ENCODE data around the gene VTCN1.

Gene VTCN1

DNA sequence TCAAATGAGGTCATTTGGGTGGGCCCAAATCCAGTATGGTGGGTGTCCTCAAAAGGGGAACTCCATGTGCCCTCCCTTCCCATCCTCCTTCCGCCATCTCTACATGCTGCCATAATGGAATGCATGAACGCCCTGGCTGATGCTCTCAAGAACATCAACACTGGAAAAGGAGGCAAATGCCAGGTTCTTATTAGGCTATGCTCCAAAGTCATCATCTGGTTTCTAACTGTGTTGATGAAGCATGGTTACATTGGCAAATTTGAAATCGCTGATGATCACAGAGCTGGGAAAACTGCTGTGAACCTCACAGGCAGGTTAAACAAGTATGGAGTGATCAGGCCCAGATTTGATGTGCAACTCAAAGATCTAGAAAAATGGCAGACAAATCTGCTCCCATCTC lies 72.6 kb downstream of the VTCN1 start:
- no peak for TF ChIP-seq Cebpa-rat (IDR thresholded peaks at IDR 0.05)
- H3K27me3 ChIP-seq = no peaks in the 10 kb centered on the region
- H3K4me1 ChIP-seq = 0 out of 20 replicates have a peak, but pooled peaks cover 0 to 3% (median 0%) of the 10 kb centered on the region in 10 experiments
- H3K9me3 ChIP-seq (replicated peaks in 1 of 11) = no peaks in the 10 kb centered on the region
- no peak overlapping the region for H3K4me2 ChIP-seq
- H3K4me3 ChIP-seq = no peak overlapping the region
- H3K36me3 ChIP-seq = no peaks in the 10 kb centered on the region
- H3K9ac ChIP-seq = no peak overlapping the region
- H4K20me1 ChIP-seq = no peaks in the 10 kb centered on the region
- no peak overlapping the region for H3K27ac ChIP-seq

DNA sequence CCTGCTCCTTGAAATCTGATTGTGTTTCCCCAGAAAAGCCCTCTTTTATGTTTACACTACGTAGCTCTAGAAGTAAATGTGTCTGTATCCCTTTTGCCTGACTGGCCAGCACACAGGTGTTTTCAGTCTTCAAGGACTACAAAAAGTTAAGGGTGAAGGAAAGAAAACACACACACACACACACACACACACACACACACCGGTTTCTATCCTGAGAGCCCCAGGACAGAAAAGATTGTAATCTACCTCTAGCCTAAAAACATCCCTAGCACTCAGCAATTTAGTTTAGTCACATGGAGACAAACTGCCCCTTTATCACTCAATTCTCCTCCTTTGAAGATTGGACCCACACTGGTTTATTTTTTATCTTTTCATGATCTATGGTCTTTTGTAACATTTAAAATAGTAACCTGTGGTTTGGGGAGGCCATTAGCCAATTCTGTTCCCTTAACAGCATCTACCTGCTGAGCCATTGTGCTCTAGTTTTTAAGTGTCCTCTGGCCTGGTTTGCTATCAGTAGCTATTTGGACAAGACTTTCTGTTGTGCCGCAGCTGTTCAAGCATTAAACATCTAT lies 73.4 kb downstream of the VTCN1 start:
- no peak overlapping the region for H3K4me2 ChIP-seq
- H3K27me3 ChIP-seq = no peaks in the 10 kb centered on the region
- H3K4me1 ChIP-seq = 0 out of 20 replicates have a peak, but pooled peaks cover 0 to 3% (median 0%) of the 10 kb centered on the region in 10 experiments
- no peaks in the 10 kb centered on the region for H3K9me3 ChIP-seq (replicated peaks in 1 of 11)
- no peak overlapping the region for H3K27ac ChIP-seq
- no peak overlapping the region for H3K9ac ChIP-seq
- TF ChIP-seq Cebpa-rat (IDR thresholded peaks at IDR 0.05) = no peak
- H4K20me1 ChIP-seq = no peaks in the 10 kb centered on the region
- no peak overlapping the region for H3K4me3 ChIP-seq
- H3K36me3 ChIP-seq = no peaks in the 10 kb centered on the region

DNA sequence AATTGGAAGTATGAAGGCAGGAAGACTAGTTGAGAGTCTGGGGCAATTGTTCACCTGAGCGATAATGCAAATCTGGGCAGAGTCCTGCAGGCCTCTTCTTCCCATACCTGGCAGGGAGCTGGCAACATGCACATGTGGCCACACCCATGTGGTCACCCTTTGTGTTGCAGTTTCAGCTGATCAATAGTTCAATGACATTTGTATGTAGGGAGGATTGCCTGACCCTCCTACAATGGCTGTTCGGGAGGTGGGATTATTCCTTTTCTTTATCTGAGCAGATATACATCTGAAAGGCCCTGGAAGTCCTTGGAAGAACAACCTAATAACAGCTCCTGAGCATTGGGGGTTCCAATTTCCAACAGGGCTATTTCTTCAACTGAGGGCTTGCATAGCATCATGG lies 74.0 kb downstream of the VTCN1 start:
- Histone ChIP-seq H3K27me3 (no peaks in the 10 kb centered on the region), H3K36me3 (no peaks in the 10 kb centered on the region), H3K27ac (no peak overlapping the region), H3K9ac (no peak overlapping the region), H3K4me1 (0 out of 20 replicates have a peak, but pooled peaks cover 0 to 3% (median 0%) of the 10 kb centered on the region in 10 experiments), H3K4me2 (no peak overlapping the region), H3K9me3 (replicated peaks in 1 of 11) (no peaks in the 10 kb centered on the region), H4K20me1 (no peaks in the 10 kb centered on the region), H3K4me3 (no peak overlapping the region)
- TF ChIP-seq Cebpa-rat (IDR thresholded peaks at IDR 0.05) = no peak

DNA sequence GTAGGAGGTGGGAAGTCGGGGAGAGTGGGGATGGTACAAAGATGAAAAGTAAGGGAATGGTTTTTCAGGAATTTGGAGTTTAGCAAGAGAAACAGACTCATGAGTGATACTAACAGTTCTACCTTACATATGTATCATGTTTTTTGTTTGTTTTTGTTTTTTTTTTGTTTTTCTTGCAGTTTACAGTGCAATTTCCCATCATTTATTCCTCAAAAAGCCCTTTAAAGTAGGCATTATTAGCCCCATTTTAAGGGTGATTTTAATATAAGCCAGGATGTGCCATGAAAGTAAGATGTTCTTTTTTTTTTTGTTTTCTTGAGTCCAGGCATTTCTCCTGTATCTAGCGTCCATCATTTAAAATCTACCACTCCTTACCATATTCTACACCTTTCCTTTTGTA lies 75.4 kb downstream of the VTCN1 start:
- Histone ChIP-seq H3K36me3 (no peaks in the 10 kb centered on the region), H3K27me3 (no peaks in the 10 kb centered on the region), H3K4me2 (no peak overlapping the region), H4K20me1 (no peaks in the 10 kb centered on the region), H3K9me3 (replicated peaks in 1 of 11) (no peaks in the 10 kb centered on the region), H3K9ac (no peak overlapping the region), H3K4me1 (0 out of 20 replicates have a peak, but pooled peaks cover 0 to 3% (median 0%) of the 10 kb centered on the region in 10 experiments), H3K27ac (no peak overlapping the region), H3K4me3 (no peak overlapping the region)
- TF ChIP-seq Cebpa-rat (IDR thresholded peaks at IDR 0.05) = no peak

DNA sequence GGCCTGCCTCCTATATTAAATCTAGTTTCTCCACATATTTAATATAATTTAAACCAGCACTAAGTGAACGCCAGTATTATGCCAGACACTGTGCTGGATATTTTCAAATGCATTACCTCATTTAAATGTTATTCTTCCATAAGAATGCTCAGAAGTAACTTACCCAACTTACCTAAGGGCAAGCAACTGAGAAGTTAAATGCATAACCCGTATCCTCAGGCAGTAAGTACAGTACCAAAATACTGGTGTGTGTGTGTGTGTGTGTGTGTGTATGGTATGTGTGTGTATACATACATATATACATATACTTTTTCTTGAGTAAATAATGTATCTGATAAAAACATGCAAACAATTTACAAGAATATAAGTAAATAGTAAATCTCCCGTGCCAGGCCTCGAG lies 80.2 kb downstream of the VTCN1 start:
- no peaks in the 10 kb centered on the region for H3K36me3 ChIP-seq

DNA sequence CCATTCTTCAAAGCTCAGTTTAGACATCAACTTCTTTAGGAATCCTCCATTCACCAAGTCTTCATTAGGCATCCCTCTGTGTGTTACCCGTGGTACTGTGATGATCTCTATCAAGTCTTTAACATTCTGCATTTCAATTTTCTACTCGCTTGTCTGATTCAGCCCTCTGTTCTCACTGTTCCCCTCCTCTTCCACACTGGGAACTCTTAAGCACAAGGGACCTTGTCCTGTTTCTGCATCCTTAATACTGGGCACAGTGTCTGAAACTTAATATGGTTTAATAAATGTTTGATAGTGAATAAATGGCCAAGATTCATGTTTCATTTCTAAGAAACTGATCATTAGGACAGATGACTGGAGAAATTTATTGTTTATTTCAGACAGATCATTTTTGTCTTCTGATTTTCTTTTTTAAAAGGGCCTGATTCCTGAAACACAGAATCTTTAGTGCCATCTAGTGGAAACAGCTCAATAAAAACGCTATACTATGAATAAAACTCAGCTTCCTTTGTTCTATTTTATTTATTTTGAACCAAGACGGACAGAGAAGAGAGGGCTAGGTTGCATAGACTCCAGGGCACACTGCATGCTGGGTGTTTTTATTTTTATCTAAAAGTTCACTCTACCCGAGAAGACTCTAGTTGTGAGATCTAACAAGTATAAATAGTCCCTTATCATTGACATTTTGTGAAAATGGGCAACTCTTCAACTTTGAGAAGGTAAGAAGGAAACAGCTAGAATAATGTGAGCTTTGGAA lies 82.2 kb downstream of the VTCN1 start:
- H4K20me1 ChIP-seq = no peaks in the 10 kb centered on the region
- no peak overlapping the region; a peak in 1 of 22 replicates for H3K9ac ChIP-seq
- H3K27ac ChIP-seq = no peak overlapping the region
- no peaks in the 10 kb centered on the region for H3K36me3 ChIP-seq
- no peak overlapping the region for H3K4me2 ChIP-seq
- no peak for TF ChIP-seq Cebpa-rat (IDR thresholded peaks at IDR 0.05)
- no peaks in the 10 kb centered on the region for H3K9me3 ChIP-seq (replicated peaks in 1 of 11)
- H3K4me1 ChIP-seq = peaks cover 0 to 7% (median 0%) of the 10 kb centered on the region in 10 experiments; a peak in 2 of 20 replicates
- no peaks in the 10 kb centered on the region for H3K27me3 ChIP-seq
- no peak overlapping the region for H3K4me3 ChIP-seq

More for the DNA sequence above, 80.2 kb downstream of the VTCN1 start:
- Histone ChIP-seq H3K4me1 (peaks cover 0 to 7% (median 0%) of the 10 kb centered on the region in 10 experiments; a peak in 2 of 20 replicates), H3K4me3 (no peak overlapping the region), H3K27me3 (no peaks in the 10 kb centered on the region), H3K9ac (no peak overlapping the region), H4K20me1 (no peaks in the 10 kb centered on the region), H3K4me2 (no peak overlapping the region), H3K9me3 (replicated peaks in 1 of 11) (no peaks in the 10 kb centered on the region), H3K27ac (no peak overlapping the region)
- no peak for TF ChIP-seq Cebpa-rat (IDR thresholded peaks at IDR 0.05)

DNA sequence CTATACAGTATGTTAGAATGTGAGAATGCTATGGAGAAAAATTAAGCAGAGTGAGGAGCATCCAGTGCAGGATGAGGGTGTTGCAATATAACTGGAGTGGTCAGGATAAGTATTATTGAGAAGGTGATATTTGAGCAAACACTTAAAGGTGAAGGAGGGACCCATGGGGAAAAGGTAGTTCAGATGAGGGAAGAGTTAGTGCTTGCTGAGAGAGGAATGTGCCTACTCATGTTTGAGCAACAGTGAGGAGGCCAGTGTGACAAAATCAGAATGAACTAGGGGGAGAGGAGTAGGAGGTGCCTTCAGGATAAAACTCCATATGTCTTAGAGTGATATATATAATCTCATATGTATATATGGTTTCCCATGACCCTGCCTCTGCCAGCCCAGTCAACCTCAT lies 82.9 kb downstream of the VTCN1 start:
- TF ChIP-seq Cebpa-rat (IDR thresholded peaks at IDR 0.05) = no peak
- Histone ChIP-seq H4K20me1 (no peaks in the 10 kb centered on the region), H3K27me3 (no peaks in the 10 kb centered on the region), H3K4me1 (peaks cover 0 to 7% (median 0%) of the 10 kb centered on the region in 10 experiments; a peak in 2 of 20 replicates), H3K27ac (no peak overlapping the region), H3K9ac (no peak overlapping the region), H3K36me3 (no peaks in the 10 kb centered on the region), H3K4me2 (no peak overlapping the region), H3K9me3 (replicated peaks in 1 of 11) (no peaks in the 10 kb centered on the region), H3K4me3 (no peak overlapping the region)

DNA sequence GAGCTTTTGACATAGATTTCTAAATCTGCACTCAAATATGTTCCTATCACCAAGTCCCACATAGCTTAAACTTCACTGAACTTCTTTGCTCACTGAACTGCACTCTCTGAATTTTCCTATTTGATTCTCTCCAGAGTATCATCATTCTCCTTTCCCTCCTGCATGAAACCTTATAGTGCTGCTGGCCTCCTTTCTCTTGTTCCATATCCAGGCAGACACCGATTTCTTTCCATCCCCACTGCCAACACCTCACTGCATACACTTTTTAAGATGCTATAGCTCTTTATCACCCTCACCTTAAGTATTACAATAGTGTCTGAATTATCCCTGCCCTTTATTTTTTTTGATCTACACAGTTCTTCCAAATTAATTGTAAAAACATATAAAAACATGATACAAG lies 86.1 kb downstream of the VTCN1 start:
- Histone ChIP-seq H3K27ac (no peak overlapping the region), H3K4me2 (no peak overlapping the region), H4K20me1 (no peaks in the 10 kb centered on the region), H3K9me3 (replicated peaks in 1 of 11) (no peaks in the 10 kb centered on the region), H3K9ac (no peak overlapping the region), H3K4me3 (no peak overlapping the region), H3K36me3 (no peaks in the 10 kb centered on the region), H3K27me3 (peaks cover 0 to 12% (median 0%) of the 10 kb centered on the region in 11 experiments; a peak in 5 of 22 replicates), H3K4me1 (peaks cover 8 to 17% (median 11%) of the 10 kb centered on the region in 10 experiments; a peak in 18 of 20 replicates)
- TF ChIP-seq Cebpa-rat (IDR thresholded peaks at IDR 0.05) = no peak

DNA sequence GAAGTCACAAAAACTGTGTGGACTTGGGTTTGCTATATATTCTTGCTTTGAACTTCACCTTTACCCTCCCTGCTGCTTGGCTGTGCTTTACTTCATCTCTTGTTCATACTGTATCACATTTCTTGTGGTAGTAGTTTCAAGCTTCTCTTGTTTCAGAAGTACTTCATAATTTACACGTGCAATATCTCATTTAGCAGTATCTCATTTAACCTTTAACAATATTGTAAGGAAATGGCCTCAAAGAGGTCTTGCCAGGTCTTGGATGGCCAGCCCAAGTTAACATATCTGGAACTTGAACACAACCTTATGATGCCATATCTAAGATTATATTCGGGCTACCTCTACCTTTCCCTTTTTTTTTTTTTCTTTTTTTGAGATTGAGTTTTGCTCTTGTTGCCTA lies 87.5 kb downstream of the VTCN1 start:
- no peak for TF ChIP-seq Cebpa-rat (IDR thresholded peaks at IDR 0.05)
- Histone ChIP-seq H3K36me3 (no peaks in the 10 kb centered on the region), H3K27me3 (peaks cover 0 to 12% (median 0%) of the 10 kb centered on the region in 11 experiments; a peak in 5 of 22 replicates), H3K9me3 (replicated peaks in 1 of 11) (no peaks in the 10 kb centered on the region), H3K4me1 (peaks cover 8 to 17% (median 11%) of the 10 kb centered on the region in 10 experiments; a peak in 18 of 20 replicates), H3K9ac (no peak overlapping the region), H3K4me2 (no peak overlapping the region), H3K27ac (no peak overlapping the region), H3K4me3 (no peak overlapping the region), H4K20me1 (no peaks in the 10 kb centered on the region)
